GM18511 (cell line): ENCODE results near the gene ARL15.

Source experiments
- ATAC-seq: cut with Tn5 transposase; IDR thresholded peaks from one replicate; pipeline ENCODE4 v1.9.1; 2021; ENCODE audit warnings: mild to moderate bottlenecking, moderate library complexity; ENCODE audit not compliant: unreplicated experiment

Gene ARL15

GRCh38 chr5:54162184-54162583 lies 148.2 kb downstream of the ARL15 start:
- no peak for ATAC-seq

GRCh38 chr5:54160329-54160728 lies 150.0 kb downstream of the ARL15 start:
- ATAC-seq: no peak

GRCh38 chr5:54159893-54160195 lies 150.5 kb downstream of the ARL15 start:
- no peak for ATAC-seq

GRCh38 chr5:54159153-54159892 lies 151.1 kb downstream of the ARL15 start:
- ATAC-seq: peak; percentile 62

- no peak for ATAC-seq
Observed at GRCh38 chr5:54156577-54156976, 153.8 kb downstream of the ARL15 start.

- ATAC-seq: no peak
Observed at GRCh38 chr5:54150841-54151240, 159.5 kb downstream of the ARL15 start.

- no peak for ATAC-seq
Observed at GRCh38 chr5:54148858-54149257, 161.5 kb downstream of the ARL15 start.

- ATAC-seq: no peak
Observed at GRCh38 chr5:54148067-54148845, 162.1 kb downstream of the ARL15 start.

- no peak for ATAC-seq
Observed at GRCh38 chr5:54146916-54147315, 163.5 kb downstream of the ARL15 start.

- ATAC-seq: no peak
Observed at GRCh38 chr5:54146390-54146789, 164.0 kb downstream of the ARL15 start.

- no peak for ATAC-seq
Observed at GRCh38 chr5:54140247-54140840, 170.0 kb downstream of the ARL15 start.

- ATAC-seq: no peak
Observed at GRCh38 chr5:54136516-54137440, 173.6 kb downstream of the ARL15 start.

- no peak for ATAC-seq
Observed at GRCh38 chr5:54135042-54135441, 175.3 kb downstream of the ARL15 start.

GRCh38 chr5:54133917-54134316 lies 176.5 kb downstream of the ARL15 start:
- ATAC-seq: no peak

- no peak for ATAC-seq
Observed at GRCh38 chr5:54120473-54120872, 189.9 kb downstream of the ARL15 start.

- no peak for ATAC-seq
Observed at GRCh38 chr5:54117957-54118356, 192.4 kb downstream of the ARL15 start.

- ATAC-seq: peak; percentile 46
Observed at GRCh38 chr5:54115735-54116403, 194.5 kb downstream of the ARL15 start.

GRCh38 chr5:54113060-54113459 lies 197.3 kb downstream of the ARL15 start:
- ATAC-seq: no peak

- ATAC-seq: no peak
Observed at GRCh38 chr5:54109626-54110330, 200.6 kb downstream of the ARL15 start.

- no peak for ATAC-seq
Observed at GRCh38 chr5:54108136-54108535, 202.2 kb downstream of the ARL15 start.
